Endothelial cell (in vitro differentiated cells): ENCODE results near the gene KCNQ1. TPM values are rescaled to one million over a fixed set of nuclear protein-coding genes. Genes with fewer than 3 reads are reported as not detected.
A peak's percentile ranks its signal among the peaks of the same experiment; 100 is the strongest.

Experiments used
- DNase-seq: peaks from one replicate; pipeline ENCODE4 v3.0.0; 2021; ENCODE audit warnings: low spot score
- H3K27ac Mint-ChIP-seq: one replicate; pipeline ENCODE4 v1.8.0; 2021; ENCODE audit warnings: mixed read lengths, inconsistent platforms; ENCODE audit not compliant: unreplicated experiment
- H3K27me3 Mint-ChIP-seq: one replicate; pipeline ENCODE4 v1.8.0; 2021; ENCODE audit warnings: mild to moderate bottlenecking, moderate library complexity, mixed read lengths, inconsistent platforms; ENCODE audit not compliant: unreplicated experiment
- H3K36me3 Mint-ChIP-seq: one replicate; pipeline ENCODE4 v1.8.0; 2021; ENCODE audit warnings: mild to moderate bottlenecking, low read depth, mixed read lengths, inconsistent platforms; ENCODE audit not compliant: unreplicated experiment
- H3K4me1 Mint-ChIP-seq: one replicate; pipeline ENCODE4 v1.8.0; 2021; ENCODE audit warnings: mild to moderate bottlenecking, mixed read lengths, inconsistent platforms; ENCODE audit not compliant: unreplicated experiment
- H3K4me3 Mint-ChIP-seq: one replicate; pipeline ENCODE4 v1.8.0; 2021; ENCODE audit warnings: mild to moderate bottlenecking, mixed read lengths, inconsistent platforms; ENCODE audit not compliant: unreplicated experiment
- H3K9me3 Mint-ChIP-seq: one replicate; pipeline ENCODE4 v1.8.0; 2021; ENCODE audit warnings: mixed read lengths, inconsistent platforms; ENCODE audit not compliant: unreplicated experiment
- total RNA-seq: library from RNA; stranded (reverse); fragmentation: NEBNext Ultra II Directional; extraction: Animal tissue kit (Norgen Biotek cat#: 25700); gene quantifications from one replicate; pipeline ENCODE4 v1.2.1, GENCODE V29; 2021; ENCODE audit not compliant: unreplicated experiment
- TF ChIP-seq, protein P1 (sequence below): fragments of 200-600 bp; sonication (generic); IDR thresholded peaks from one replicate; pipeline ENCODE4 v1.5.0; 2021; ENCODE audit warnings: antibody characterized with exemption; ENCODE audit not compliant: unreplicated experiment

KCNQ1 gene
- total RNA-seq, 1 donor from 2014 or later: 35.3 TPM

DNA sequence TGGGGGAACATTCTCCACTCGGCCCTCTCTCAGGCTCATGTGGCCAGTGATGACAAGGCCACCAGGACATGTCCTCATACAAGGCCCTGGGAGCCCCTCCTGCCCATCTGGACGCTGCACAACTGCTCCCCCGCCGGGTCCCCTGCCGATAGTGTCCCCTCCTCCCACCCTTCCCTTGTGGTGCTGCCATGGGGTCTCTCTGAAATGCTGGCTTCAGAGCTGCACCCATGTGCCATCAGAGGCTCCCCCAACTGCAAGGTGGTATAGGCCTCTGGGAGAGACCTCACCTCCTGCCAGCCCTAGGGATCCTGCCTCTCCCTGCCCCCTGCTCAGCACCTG, 142.0 kb downstream of the KCNQ1 start:
- no peaks in the 10 kb centered on the region for H3K9me3 Mint-ChIP-seq
- peaks cover 7% of the 10 kb centered on the region for H3K27me3 Mint-ChIP-seq
- TF ChIP-seq, protein P1, sequence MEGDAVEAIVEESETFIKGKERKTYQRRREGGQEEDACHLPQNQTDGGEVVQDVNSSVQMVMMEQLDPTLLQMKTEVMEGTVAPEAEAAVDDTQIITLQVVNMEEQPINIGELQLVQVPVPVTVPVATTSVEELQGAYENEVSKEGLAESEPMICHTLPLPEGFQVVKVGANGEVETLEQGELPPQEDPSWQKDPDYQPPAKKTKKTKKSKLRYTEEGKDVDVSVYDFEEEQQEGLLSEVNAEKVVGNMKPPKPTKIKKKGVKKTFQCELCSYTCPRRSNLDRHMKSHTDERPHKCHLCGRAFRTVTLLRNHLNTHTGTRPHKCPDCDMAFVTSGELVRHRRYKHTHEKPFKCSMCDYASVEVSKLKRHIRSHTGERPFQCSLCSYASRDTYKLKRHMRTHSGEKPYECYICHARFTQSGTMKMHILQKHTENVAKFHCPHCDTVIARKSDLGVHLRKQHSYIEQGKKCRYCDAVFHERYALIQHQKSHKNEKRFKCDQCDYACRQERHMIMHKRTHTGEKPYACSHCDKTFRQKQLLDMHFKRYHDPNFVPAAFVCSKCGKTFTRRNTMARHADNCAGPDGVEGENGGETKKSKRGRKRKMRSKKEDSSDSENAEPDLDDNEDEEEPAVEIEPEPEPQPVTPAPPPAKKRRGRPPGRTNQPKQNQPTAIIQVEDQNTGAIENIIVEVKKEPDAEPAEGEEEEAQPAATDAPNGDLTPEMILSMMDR: no peak
- peaks cover 5% of the 10 kb centered on the region for H3K4me1 Mint-ChIP-seq
- no peak for DNase-seq
- H3K27ac Mint-ChIP-seq: no peak overlapping the region
- no peak overlapping the region for H3K4me3 Mint-ChIP-seq
- H3K36me3 Mint-ChIP-seq: peaks cover 15% of the 10 kb centered on the region

DNA sequence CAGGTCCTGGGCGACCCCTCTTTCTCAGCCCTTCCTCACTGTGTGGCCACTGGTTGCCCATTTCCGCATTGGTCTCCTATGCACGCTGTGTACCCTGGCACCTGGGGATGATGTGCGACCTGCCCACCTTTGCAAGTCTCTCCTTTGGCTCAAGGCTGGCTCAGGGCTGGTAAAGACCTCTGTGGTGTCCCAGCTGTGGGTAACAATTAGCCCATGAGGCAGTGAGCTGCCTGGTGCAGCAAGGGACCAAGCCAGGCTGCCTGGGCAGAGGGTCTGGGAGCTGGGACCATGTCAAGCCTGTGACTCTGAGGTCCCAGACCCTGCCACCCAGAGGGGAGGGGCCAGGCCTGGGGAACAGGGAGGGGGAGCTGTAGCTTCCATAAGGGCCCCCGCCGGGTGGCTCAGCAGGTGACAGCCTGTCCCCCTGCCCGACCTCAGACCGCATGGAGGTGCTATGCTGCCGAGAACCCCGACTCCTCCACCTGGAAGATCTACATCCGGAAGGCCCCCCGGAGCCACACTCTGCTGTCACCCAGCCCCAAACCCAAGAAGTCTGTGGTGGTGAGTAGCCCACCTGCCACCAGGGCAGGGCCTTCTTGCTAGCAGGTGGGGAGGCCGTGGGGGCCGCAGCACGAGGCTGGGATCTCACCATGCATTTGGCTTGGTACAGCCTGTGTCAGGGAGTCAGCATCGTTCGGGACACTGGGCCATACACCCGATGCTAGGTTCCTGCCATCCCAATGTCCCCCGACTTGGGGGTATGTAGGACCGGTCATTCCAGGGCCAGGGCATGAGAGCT, 142.5 kb downstream of the KCNQ1 start:
- peaks cover 15% of the 10 kb centered on the region for H3K36me3 Mint-ChIP-seq
- no peaks in the 10 kb centered on the region for H3K9me3 Mint-ChIP-seq
- H3K27ac Mint-ChIP-seq: no peak overlapping the region
- TF ChIP-seq, protein P1: no peak
- peak; percentile 3 for DNase-seq
- peaks cover 4% of the 10 kb centered on the region for H3K4me1 Mint-ChIP-seq
- H3K27me3 Mint-ChIP-seq: peaks cover 7% of the 10 kb centered on the region
- no peak overlapping the region for H3K4me3 Mint-ChIP-seq

DNA sequence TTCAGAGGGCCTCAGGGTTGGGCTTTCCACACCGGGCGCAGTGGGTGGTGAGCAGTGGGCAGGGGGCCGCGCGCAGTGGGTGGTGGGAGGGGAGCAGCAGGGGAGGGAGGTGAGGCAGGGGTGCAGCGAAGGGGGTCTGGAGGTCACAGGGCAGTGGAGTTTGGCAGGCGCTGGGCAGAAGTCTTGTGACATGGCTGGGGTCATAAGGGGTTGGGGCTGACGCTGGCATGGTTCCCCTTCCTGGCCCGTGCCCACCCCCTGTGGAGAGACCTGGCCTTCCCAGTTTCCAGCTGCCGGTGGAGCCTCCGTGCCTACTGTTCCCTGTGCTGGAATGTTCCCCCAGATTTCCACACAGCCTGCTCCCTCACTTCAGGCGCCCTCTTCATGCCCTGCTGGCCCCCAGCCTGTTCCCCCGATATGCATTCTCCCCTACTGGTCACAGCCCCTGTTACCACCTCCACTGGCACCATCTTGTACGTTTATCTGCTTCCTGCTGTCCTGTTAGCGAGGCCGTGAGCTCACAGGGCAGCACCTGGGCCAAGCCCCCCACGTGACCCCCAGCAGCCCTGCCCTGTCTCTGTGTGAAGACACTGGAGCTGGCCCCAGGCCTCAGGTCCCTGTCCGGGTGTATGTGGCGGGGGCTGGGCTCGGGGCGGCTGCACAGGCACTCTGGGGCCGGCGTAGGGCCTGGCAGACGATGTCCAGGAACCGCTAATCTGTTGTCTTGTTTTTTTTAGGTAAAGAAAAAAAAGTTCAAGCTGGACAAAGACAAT, 143.4 kb downstream of the KCNQ1 start:
- Mint-ChIP-seq H3K27me3 (peaks cover 7% of the 10 kb centered on the region), H3K4me1 (no peaks in the 10 kb centered on the region), H3K36me3 (peaks cover 15% of the 10 kb centered on the region), H3K27ac (peak overlapping the region; percentile 42), H3K4me3 (no peak overlapping the region), H3K9me3 (no peaks in the 10 kb centered on the region)
- DNase-seq: no peak
- TF ChIP-seq, protein P1: no peak

DNA sequence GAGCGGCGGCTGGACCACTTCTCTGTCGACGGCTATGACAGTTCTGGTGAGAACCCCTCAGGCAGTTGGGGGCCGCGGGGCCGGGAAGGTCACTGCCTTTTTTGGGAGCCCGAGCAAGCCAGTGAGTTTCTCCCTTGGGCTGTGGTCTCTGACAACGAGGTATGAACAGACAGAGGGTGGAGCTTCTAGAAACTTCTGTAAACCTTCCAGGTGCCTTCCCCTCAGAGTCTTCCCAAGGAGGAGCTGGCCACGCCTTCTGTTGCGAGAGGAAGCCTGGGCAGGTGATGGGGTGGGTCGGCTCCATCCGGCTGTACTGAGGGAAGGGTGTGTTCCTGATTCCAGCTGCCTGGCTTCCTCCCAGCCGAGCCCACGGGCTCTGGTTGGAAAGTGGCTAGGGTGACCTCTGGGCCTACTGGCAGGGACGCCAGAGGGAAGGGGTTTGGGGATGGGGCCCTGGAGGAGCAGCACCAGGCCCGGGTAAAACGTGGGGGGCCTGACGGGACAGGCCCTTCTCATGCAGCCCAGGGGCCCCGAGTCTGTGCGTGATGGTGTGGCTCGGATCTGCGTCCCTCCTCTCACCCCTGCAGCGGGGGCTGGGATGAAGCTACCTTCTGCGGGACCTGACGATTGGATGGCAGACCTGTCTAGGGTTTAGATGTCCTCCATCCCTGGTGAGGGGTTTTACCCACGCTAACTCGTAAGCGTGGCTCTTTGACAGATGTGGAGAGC, 144.2 kb downstream of the KCNQ1 start:
- Mint-ChIP-seq H3K9me3 (no peaks in the 10 kb centered on the region), H3K27me3 (peaks cover 9% of the 10 kb centered on the region), H3K4me1 (no peaks in the 10 kb centered on the region), H3K4me3 (no peak overlapping the region), H3K27ac (no peak overlapping the region), H3K36me3 (peaks cover 22% of the 10 kb centered on the region)
- peak; percentile 5 for DNase-seq
- TF ChIP-seq, protein P1: no peak
